Hypothalamus (tissue), 51 donors: ENCODE results near the gene SLC35B4.

Experiments
- DNase-seq, 51 donors: peaks; one replicate each; lab custom pipeline; 2025; lab: John Stamatoyannopoulos, UW

The SLC35B4 gene

GRCh38 chr7:134316539-134317344 is at the start of gene SLC35B4:
TSS of gene SLC35B4 (minus strand) at chr7:134316930. CDS start at chr7:134316751, 179 bp downstream.
- DNase-seq, result peak; percentile 35 to 99 (median 96)

- DNase-seq, result no peak
Measured at GRCh38 chr7:134366481-134366880, 49.8 kb upstream of the SLC35B4 start.

- DNase-seq, result no peak
Measured at GRCh38 chr7:134365341-134366054, 48.8 kb upstream of the SLC35B4 start.

- no peak for DNase-seq
Measured at GRCh38 chr7:134364619-134365037, 47.9 kb upstream of the SLC35B4 start.

GRCh38 chr7:134362587-134363483 is 46.1 kb upstream of the SLC35B4 start:
- DNase-seq, result no peak

- DNase-seq, result no peak
Measured at GRCh38 chr7:134359787-134360432, 43.2 kb upstream of the SLC35B4 start.

- DNase-seq, result no peak
Measured at GRCh38 chr7:134357486-134357885, 40.8 kb upstream of the SLC35B4 start.

- DNase-seq, result no peak
Measured at GRCh38 chr7:134356421-134356936, 39.7 kb upstream of the SLC35B4 start.

- peak in 12 of 51 donors; percentile 1 to 18 (median 4) for DNase-seq
Measured at GRCh38 chr7:134355927-134356326, 39.2 kb upstream of the SLC35B4 start.

GRCh38 chr7:134355004-134355525 is 38.3 kb upstream of the SLC35B4 start:
- DNase-seq, result no peak

- DNase-seq, result no peak
Measured at GRCh38 chr7:134353411-134353810, 36.7 kb upstream of the SLC35B4 start.

- DNase-seq, result peak in 33 of 51 donors; percentile 1 to 75 (median 38)
Measured at GRCh38 chr7:134351424-134351823, 34.7 kb upstream of the SLC35B4 start.

- DNase-seq, result no peak
Measured at GRCh38 chr7:134350709-134351108, 34.0 kb upstream of the SLC35B4 start.

- DNase-seq, result no peak
Measured at GRCh38 chr7:134347567-134347966, 30.8 kb upstream of the SLC35B4 start.

- DNase-seq, result no peak
Measured at GRCh38 chr7:134343796-134344195, 27.1 kb upstream of the SLC35B4 start.

GRCh38 chr7:134343136-134343535 is 26.4 kb upstream of the SLC35B4 start:
- no peak for DNase-seq

- DNase-seq, result no peak
Measured at GRCh38 chr7:134339475-134339874, 22.7 kb upstream of the SLC35B4 start.

- DNase-seq, result no peak
Measured at GRCh38 chr7:134337980-134338379, 21.2 kb upstream of the SLC35B4 start.

- no peak for DNase-seq
Measured at GRCh38 chr7:134334408-134334807, 17.7 kb upstream of the SLC35B4 start.

- DNase-seq, result no peak
Measured at GRCh38 chr7:134333943-134334342, 17.2 kb upstream of the SLC35B4 start.
